ENCODE results near the gene FAM83G.
A peak's percentile ranks its signal among the peaks of the same experiment; 100 is the strongest.

FAM83G gene

DNA sequence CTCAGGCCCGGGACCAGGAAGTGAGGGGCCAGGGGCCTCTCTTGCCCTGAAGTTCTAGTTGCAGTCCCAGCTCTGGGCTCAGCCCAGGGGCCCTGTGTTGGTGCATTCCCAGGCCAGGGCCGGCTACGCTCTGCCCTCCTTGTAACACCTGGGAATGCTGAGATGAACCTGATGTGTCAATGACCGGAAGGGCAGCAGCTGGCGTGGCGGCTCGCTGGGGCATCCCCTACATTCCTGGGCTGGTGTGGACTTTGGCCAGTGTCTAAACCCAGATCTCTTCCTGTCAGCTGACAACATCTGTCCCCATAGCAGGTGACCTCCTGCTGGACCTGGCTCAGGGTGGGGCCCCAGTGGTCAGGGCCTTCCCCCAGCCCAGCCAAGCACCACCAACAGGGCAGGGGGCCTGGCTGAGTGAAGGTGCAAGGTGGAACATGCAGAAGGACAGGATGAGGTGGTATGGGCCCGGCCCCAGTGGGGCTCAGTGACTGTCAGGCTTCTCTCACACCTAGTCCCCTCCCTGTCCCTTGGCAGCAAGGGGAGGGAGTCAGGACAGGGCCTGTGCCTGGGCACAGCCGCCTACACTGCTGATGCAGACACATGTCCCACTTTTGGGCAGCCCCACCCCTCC, 15.9 kb downstream of the FAM83G start:
- no peak for DNase-seq (ENCODE audit: low read depth)

DNA sequence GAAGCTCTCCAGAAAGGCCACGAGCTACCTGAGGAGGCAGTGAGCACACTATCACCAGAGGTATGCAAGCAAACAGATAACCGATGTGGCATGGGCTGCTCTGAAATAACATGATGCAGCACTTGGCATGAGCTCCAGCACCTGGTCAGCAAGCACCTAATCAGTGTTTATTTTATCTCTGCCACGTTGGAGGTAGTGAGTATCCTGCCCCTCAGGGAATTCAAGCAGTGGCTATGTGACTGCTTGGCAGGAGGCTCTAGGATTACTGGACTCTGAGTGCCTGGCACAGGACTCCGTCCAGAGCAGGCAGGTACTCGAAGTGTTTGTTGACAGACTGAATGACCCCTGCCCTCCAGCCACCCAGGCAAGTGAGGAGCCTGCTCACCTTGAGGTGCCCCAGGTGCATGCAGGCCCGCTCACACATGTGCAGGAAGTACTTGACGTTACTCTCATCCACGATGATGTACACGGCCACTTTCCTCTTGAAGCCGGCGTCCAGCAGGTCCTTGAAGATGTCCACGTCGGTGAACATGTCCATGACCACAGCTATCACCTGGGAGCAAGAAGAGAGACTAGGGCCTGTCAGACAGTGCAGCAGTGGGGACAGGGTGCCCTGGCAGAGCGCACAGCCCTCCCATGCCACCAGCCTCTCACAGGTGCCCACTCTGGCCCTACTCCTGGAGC, 16.6 kb downstream of the FAM83G start:
- no peak for DNase-seq (ENCODE audit: low read depth)

DNA sequence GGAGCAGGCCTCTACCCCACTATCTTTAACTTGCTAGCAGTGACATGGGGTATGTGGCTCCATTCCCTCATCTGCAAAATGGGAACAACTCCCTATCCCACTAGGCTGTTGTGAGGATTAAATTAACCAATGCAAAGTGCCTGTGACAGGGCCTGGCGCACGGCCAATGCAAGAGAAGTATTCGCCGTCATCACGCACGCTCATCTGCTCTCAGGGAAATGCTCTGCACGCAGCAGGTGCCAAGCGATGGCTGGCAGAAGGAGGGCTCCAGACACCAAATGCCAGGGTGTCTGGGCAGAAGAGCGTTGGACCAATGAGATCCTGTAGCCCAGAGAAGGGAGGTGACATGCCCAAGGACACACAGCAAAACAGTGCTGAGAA, 17.3 kb downstream of the FAM83G start:
- DNase-seq (ENCODE audit: low read depth): no peak

DNA sequence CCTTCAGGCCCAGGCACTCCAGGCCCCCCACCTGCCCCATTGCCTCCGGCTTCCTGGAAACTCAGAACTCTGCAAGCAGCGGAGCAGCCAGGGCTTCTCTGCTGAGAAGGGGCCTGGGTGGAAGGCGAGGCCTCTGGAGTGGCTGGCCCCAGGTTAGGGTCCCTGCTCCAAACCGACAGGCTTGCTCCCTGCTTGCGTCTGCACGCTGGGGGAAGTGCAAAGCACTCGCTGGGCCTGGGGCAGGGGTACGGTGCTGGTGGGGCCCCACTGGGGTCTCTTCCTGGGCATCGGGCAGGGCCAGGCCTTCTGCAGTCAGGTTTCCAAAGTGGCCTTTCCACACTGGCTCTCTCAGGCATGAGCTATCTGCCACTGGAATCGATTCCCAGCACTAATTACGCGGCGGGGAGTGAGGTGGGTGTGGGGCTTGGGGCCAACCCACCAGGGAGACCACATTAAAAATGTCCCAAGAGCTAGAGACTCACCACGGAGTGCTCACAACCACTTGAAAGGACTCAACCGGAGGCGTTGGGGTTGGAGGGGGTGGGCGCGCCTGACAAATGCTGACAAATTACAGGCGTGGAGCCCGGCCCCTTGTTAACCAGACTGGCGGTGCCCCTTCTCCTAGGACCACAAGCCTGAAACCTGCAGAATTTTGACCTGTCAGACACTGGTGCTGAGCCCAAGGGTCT, 17.9 kb downstream of the FAM83G start:
- DNase-seq (ENCODE audit: low read depth): no peak

DNA sequence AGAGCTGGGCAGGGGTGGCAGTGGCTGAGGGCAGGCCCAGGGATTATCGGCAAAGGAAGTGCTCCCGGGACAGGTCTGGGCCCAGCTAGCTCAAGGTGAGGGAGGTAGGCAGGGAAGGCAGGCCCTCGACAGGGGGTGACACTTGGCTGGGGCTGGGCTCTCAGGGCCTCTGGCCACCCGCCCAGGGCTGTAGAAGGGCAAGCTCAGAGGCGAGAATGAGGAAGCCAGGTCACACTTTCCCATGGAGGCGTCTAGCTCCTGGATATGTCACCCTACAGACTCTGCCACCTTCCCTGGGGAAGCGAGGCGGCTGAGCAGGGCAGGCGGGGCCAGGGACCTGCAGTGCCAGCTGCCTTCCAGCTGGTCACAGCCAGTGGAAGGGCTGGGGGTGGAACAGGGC, 19.1 kb downstream of the FAM83G start:
- DNase-seq (ENCODE audit: low read depth): no peak

DNA sequence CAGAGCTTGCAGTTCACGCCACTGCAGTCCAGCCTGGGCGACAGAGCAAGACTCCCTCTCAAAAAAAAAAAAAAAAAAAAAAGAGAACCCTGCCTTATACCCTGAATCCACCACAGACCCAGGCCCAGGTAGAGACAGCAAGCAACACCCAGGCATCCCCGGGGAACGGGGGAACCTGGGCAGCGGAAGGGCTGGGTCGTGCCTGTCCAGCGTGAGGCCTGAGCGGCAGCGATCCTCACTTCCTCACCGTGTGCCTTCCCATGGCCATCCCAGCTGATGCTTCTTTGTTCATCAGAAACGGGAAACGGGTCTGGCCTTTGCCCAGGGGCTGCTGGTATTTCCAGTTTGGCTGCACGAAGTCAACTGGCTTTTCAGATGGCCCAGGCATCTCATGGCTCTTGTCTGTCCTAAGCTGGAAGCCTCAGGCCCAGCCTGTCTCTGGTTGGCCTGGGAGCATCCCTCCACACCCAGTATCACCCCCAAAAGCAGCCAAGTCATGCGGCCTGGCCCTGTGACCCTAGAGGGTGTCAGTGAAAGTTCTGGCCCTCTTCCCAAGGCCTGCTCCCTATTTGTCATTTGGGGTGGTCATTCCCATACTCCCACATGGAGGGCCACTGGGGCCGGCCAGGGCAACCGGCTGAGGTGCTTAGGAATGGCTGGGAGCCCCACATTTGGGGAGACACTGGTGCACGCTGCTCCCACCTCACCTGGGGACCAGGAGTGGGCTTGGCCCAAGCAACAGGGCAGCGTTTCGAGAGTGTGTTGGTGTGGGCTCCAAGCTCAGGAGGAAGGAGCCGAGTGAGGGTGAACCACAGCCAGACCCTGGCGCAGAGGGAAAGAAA, 20.1 kb downstream of the FAM83G start:
- no peak for DNase-seq (ENCODE audit: low read depth)

DNA sequence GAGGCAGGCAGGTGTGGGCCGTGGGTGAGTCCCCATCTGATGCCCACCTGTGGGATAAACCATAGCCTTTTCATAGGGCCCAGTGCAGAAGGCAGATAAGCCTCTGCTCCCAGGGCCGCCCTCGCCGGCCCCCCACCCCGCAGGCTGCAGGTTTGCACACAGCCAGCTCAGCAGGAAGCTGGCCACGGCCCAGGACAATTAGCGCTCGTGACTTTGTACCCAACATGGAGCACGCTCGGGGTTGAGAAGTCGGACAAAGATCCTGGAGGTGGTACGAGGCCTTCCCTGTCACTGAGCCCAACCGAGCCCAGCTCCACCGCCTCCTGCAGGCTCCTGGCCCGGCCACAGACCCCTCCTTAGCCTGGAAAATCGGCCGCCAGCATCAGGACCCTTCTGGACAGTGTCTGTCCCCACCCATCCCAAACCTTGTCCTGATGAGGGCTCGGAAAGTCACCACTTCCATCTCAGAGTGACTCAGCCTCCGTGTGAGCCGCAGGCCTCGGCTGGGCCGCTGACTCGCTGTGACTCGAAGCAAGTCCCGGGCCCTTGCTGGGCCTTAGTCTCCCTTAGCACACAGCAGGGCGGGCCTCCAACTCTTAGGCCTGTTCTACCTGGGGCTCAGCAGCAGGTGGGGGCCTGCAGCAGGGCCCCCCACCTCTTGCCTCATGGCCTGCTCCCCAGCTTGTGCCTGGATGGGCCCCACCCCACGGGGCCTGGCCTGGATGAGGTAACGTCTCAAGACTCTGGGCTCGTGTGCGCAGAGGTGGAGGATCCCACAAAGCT, 22.7 kb downstream of the FAM83G start:
- DNase-seq (ENCODE audit: low read depth): no peak

DNA sequence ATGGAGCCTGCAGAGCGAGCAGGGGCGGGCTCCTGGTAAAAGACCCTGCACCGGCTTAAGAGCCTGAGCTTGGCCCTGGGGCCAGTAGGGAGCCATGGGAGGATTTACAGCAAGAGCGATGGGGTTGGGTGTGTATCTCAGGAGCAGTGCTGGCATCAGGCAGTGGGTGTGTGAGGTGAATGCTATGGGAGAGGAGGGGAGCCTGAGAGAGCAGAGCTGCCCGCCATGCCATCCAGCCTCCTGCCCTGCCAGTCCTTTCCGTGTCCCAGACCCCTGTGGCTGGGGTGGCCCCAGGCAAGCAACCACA, 23.3 kb downstream of the FAM83G start:
- no peak for DNase-seq (ENCODE audit: low read depth)

DNA sequence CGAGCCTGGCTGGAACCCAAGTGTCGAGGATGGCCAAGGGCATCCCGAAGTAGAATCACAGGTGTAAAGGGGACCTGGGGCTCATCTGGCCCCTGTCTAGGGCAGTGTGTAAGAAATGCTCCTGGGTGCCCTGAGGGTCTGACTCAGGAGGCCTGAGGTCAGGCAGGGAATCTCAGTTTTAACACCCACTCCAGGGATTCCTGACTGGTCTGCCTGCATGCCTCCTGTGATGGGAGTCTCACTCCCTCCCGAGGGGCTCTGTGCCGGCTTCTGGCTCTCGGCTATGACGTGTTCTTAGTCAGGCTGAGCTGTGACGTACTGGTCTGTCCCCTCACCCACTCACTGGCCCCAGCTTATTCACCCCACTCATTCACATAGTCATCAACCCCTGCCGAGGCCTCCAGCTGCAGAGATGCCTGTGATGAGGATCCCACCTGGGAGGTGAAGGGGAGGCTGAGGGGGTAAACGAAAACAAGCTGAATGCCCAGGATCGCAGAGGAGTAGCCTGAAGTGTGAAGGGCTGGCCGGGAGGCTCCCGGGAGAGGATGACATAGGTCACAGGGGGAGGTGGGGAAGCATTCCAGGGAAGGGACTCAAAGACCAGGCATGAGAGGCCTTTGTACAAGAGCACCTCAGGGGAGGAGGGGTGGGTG, 23.8 kb downstream of the FAM83G start:
- DNase-seq (ENCODE audit: low read depth): no peak

DNA sequence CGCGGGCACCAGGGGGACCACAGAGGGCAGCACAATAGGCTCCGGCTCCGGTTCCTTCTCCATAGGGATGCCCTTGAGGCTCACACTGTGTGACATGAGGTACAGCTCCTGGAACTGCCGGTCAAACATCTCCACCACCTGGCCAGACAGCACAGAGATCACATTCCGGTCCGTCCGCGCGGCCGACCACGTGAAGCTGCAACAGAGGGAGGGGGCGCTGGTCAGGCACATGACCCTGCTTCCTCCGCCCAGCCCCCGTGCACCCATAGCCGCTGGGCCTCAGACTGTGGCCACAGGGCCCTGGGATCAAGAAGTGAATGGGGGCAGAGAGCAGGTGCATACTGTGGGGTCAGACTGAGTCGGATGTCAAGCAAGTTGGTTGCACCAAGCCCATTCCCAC, 25.9 kb downstream of the FAM83G start:
- DNase-seq (ENCODE audit: low read depth): no peak

DNA sequence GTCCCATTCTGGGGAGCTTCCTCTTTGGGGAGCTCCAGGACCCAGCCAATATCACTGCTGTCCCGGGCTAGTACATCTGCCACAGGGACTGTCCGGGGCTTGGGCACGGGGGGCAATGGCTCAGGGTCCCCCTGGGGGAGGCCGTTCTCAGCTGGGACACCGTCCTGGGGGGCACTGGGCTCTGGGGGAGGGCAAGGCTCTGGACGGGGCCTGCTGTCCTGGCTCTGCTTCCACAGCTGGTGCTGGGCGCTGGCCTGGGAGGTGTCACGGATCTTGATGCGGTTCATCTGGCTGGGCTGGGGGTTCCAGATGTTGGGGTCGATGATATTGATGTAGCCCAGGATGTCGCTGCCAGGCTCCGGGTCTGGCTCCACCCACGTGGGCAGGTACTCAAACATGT, 26.5 kb downstream of the FAM83G start:
- no peak for DNase-seq (ENCODE audit: low read depth)

DNA sequence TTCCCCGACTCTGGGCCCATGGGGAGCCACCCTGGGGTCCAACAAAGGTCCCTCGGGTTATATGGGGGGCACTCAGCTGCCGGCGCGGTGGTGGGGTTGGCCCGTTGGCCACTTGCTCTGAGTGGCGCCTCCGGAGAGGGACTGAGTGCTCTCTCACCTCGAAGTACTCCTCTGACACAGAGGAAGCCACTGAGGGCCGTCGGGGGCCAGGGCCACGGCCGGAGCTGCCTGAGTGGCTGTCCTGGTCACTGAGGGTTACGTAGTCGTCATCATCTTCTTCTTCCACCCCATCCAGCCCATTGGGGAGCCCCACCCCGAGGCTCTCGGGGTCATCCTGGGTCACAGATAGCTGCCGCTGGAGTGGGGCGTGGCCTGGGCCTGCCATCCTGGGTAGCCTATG, 26.9 kb downstream of the FAM83G start:
- no peak for DNase-seq (ENCODE audit: low read depth)

DNA sequence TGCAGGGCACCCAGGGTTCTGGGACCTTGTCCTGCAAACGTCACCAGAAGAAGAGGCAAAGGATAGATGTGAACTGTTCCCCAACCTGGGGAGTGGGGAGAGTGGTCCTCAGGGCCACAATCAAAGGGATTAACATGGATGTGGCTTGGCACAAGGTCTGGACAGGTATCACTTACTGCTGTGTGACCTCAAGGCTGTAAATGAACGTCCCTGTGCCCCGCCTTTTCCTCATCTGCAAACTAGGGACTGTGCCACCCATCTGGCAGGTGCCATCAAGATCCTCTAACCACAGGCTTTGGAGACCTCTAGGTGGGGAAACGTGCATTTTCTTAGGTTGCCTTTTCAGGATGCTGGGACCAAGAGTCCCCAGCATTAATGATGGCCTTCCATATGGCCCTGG, 27.5 kb downstream of the FAM83G start:
- DNase-seq (ENCODE audit: low read depth): no peak

DNA sequence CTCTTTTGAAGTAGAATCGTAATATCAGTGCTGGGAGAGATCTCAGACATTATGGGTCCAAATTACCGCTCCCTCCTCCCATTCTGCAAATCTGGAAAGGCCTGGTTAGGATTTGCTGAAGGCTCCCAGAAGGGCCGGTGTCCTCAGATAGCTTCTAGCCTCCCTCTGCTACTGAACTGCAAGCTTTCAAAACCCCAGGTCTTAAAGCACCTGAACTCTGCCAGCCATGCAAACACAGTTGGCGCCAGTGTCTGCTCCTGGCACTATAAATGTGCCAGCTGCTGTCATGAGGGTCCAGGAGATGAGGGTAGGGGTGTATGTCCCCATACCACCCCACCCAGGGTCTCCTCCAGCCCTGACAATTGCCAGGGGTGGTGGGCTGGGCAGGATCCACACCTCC, 28.4 kb downstream of the FAM83G start:
- DNase-seq (ENCODE audit: low read depth): no peak

DNA sequence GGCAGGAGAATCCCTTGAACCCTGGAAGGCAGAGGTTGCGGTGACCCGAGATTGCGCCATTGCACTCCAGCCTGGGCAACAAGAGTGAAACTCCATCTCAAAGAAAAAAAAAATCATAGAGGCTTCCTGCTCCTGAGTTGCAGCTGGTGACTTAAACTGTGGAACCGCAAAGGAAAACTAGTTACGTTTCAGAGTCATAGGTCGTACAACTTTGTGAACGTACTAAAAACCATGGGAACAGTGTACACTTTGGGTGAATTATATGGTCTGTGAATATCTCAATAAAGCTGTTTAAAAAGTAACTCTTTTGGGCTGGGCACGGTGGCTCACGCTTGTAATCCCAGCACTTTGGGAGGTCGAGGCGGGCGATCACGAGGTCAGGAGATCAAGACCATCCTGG, 29.0 kb downstream of the FAM83G start:
- no peak for DNase-seq (ENCODE audit: low read depth)

DNA sequence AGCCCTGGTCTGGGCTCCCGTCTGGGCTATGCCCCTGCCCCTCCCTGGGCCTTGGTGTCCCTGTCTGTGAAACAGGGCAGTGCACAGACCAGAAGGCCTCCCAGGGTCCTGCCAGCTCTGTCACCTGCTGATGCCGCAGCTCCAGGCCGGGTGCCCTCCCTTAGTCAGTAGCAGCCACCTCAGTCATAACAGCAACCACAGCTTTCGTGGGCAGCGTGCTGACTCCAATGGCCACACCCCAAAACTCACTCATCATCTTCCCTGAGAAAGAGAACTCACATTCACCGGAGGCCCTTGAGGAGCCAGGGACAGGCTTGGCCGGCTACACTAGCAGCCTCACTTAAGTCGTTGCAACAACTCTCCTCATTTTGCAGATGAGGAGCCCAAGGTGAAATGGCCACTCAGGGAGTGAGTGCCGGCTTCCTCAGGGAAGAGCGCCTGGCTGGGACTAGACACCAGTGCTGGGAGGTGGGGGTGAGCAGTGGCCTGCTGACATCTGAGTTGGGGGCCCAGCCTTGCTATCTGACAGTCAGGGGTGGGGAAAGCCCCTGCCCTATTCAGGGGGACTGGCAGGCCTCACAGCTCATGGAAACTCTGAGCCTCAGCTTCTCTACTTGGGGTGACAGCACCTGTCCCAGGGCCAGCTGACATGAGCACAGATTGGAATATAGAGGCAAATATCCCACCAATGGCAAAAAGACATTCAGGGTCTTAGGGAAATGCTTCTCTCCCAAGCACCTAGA, 30.0 kb downstream of the FAM83G start:
- DNase-seq (ENCODE audit: low read depth): peak; percentile 26

DNA sequence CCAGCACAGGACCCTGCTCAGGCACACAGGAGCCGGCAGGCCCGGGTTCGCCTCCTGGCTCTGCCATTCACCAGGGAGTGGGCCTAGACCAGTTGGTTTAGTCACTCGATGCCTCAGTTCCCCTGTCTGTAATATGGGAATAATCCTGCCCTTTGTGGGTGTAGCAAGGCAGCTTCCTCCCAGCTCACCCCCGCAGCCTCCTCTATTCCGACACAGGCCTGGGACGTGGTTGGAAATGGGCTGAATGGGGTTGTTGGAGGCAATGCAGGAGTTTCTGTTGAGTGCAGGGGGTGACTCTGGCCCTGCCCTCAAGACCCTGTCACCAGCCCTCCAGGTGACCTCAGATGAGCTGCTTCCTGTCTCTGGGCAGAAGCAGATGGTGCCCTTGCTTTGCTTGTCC, 32.8 kb downstream of the FAM83G start:
- no peak for DNase-seq (ENCODE audit: low read depth)

DNA sequence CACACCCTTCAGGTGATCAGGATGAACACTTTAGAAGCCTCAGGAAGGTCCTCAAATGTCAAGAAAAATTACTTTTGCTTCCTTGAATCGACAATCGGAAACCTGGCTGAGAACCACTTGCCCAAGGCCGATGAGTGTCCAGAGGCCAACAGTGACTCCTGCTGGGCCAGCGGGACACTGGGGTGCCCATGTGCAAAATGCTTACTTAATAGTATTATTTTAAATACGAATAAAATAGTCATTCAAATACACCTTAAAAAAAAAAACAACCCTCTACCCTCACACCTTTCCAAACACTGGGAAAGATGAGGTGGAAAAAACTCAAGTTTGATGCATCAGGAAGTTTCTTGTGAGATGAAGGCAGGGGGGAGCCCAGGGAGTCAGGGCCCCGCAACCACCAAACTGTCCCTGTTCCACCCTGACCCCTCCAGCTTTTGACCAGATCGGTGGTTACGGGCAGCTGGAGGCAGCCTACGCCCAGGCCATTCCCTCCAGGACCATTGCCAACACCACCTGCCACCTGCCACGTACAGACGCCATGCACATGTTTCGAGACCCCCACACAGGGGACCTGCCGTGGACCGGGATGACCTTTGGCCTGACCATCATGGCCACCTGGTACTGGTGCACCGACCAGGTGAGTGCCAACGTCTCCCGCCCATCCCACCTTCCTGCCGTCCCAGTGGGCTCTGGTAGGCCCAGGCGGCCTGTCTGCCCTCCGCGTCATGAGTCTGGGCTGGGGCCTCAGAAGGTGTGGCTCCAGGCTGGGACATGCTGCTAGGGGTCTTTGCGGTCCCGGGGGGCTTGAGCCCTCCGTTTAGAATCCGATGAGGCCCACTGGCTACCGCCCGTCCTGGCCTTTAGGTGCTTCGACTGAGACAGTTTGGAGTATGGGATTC, 33.7 kb downstream of the FAM83G start:
- no peak for DNase-seq (ENCODE audit: low read depth)

DNA sequence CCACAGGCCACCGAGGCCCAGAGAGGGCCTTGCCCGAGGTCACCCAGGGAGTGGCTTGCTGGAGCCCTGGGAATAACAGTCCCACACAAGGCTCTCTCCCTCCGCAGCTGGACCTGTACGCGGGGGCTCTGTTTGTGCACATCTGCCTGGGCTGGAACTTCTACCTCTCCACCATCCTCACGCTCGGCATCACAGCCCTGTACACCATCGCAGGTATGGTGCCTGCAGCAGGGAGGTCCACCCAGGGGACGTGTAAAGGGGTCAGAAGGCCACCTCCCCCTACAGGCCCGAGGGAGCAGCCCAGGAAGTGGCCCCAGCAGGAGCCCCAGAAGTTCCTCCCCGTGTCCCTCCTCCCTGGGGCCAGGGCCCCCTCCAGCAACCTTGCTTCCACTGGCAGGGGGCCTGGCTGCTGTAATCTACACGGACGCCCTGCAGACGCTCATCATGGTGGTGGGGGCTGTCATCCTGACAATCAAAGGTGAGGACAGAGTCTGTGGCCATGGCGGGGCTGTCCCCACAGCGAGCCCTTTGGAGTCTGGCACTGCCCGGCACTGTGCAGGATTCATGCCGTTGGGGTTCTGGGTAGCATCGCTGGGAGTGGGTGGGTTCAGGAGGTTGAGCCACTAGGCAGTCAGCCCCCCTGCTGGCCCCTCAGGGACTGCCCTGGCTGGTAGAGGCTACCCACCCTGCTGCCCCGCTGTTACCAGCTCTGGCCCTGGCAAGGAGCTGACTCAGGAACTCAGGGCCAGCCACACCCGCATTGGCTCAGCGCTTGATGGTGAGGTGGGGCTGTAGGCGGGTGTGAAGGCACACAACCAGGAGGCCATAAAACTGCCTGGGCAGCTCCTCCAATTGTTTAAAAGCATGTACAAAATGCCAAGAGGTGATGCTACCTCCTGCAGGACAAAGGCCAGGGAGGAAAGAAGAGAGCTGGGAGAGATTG, 35.3 kb downstream of the FAM83G start:
- DNase-seq (ENCODE audit: low read depth): no peak
